ENCODE results near the gene DTD1.

DTD1 gene

GRCh38 chr20:18587665-18588573, at the start of gene DTD1:
TSS of gene DTD1 (plus strand) at chr20:18588054. CDS start at chr20:18588073, 19 bp downstream.
- Histone ChIP-seq H3K36me3 (ENCODE audit: control insufficient read depth, insufficient read depth, low read length) (no peaks in the 10 kb centered on the region), H3K27ac (ENCODE audit: low read length) (no peak within 1 kb of the TSS), H3K27me3 (ENCODE audit: control insufficient read depth, insufficient read depth, low read length) (no peaks in the 10 kb centered on the region), H3K4me1 (ENCODE audit: control insufficient read depth, insufficient read depth, low read length) (0 out of 2 replicates have a peak, but pooled peaks cover 2% of the 10 kb centered on the region), H3K9me3 (ENCODE audit: control insufficient read depth, insufficient read depth, low read length) (no peaks in the 10 kb centered on the region), H3K4me3 (ENCODE audit: low read length) (peak within 1 kb of the TSS; percentile 64)
- no CpG with 5 or more reads among the region's 88 CpGs for WGBS (ENCODE audit: insufficient coverage, insufficient read length)
- DNase-seq (ENCODE audit: low read depth, low spot score) = peak; percentile 68

GRCh38 chr20:18541741-18542140, 46.1 kb upstream of the DTD1 start:
- Histone ChIP-seq H3K36me3 (ENCODE audit: control insufficient read depth, insufficient read depth, low read length) (peaks cover 12% of the 10 kb centered on the region; the same call in 1 of the 2 replicates), H3K9me3 (ENCODE audit: control insufficient read depth, insufficient read depth, low read length) (no peaks in the 10 kb centered on the region), H3K27ac (ENCODE audit: low read length) (no peak overlapping the region), H3K4me3 (ENCODE audit: low read length) (no peak overlapping the region), H3K4me1 (ENCODE audit: control insufficient read depth, insufficient read depth, low read length) (no peaks in the 10 kb centered on the region), H3K27me3 (ENCODE audit: control insufficient read depth, insufficient read depth, low read length) (no peaks in the 10 kb centered on the region)
- no CpG with 5 or more reads among the region's 5 CpGs for WGBS (ENCODE audit: insufficient coverage, insufficient read length)
- no peak for DNase-seq (ENCODE audit: low read depth, low spot score)

- H3K36me3 ChIP-seq (ENCODE audit: control insufficient read depth, insufficient read depth, low read length) = peaks cover 14% of the 10 kb centered on the region; the same call in 1 of the 2 replicates
- no peaks in the 10 kb centered on the region for H3K9me3 ChIP-seq (ENCODE audit: control insufficient read depth, insufficient read depth, low read length)
- no peak overlapping the region for H3K27ac ChIP-seq (ENCODE audit: low read length)
- H3K27me3 ChIP-seq (ENCODE audit: control insufficient read depth, insufficient read depth, low read length) = no peaks in the 10 kb centered on the region
- no peak overlapping the region for H3K4me3 ChIP-seq (ENCODE audit: low read length)
- H3K4me1 ChIP-seq (ENCODE audit: control insufficient read depth, insufficient read depth, low read length) = no peaks in the 10 kb centered on the region
- DNase-seq (ENCODE audit: low read depth, low spot score) = no peak
- no CpG with 5 or more reads among the region's 4 CpGs for WGBS (ENCODE audit: insufficient coverage, insufficient read length)
These were observed 44.6 kb upstream of the DTD1 start for GRCh38 chr20:18543216-18543615.

GRCh38 chr20:18543932-18544331, 43.9 kb upstream of the DTD1 start:
- H3K4me1 ChIP-seq (ENCODE audit: control insufficient read depth, insufficient read depth, low read length) = no peaks in the 10 kb centered on the region
- H3K9me3 ChIP-seq (ENCODE audit: control insufficient read depth, insufficient read depth, low read length) = no peaks in the 10 kb centered on the region
- no peaks in the 10 kb centered on the region for H3K27me3 ChIP-seq (ENCODE audit: control insufficient read depth, insufficient read depth, low read length)
- peaks cover 14% of the 10 kb centered on the region; the same call in 1 of the 2 replicates for H3K36me3 ChIP-seq (ENCODE audit: control insufficient read depth, insufficient read depth, low read length)
- DNase-seq (ENCODE audit: low read depth, low spot score) = no peak
- H3K4me3 ChIP-seq (ENCODE audit: low read length) = no peak overlapping the region
- no CpG with 5 or more reads among the region's 7 CpGs for WGBS (ENCODE audit: insufficient coverage, insufficient read length)
- no peak overlapping the region for H3K27ac ChIP-seq (ENCODE audit: low read length)

- Histone ChIP-seq H3K4me3 (ENCODE audit: low read length) (no peak overlapping the region), H3K27ac (ENCODE audit: low read length) (no peak overlapping the region), H3K36me3 (ENCODE audit: control insufficient read depth, insufficient read depth, low read length) (peaks cover 14% of the 10 kb centered on the region; the same call in 1 of the 2 replicates), H3K27me3 (ENCODE audit: control insufficient read depth, insufficient read depth, low read length) (no peaks in the 10 kb centered on the region), H3K9me3 (ENCODE audit: control insufficient read depth, insufficient read depth, low read length) (no peaks in the 10 kb centered on the region), H3K4me1 (ENCODE audit: control insufficient read depth, insufficient read depth, low read length) (no peaks in the 10 kb centered on the region)
- DNase-seq (ENCODE audit: low read depth, low spot score) = no peak
- no CpG with 5 or more reads among the region's 1 CpG for WGBS (ENCODE audit: insufficient coverage, insufficient read length)
These were observed 42.3 kb upstream of the DTD1 start for GRCh38 chr20:18545566-18545965.

- Histone ChIP-seq H3K27me3 (ENCODE audit: control insufficient read depth, insufficient read depth, low read length) (no peaks in the 10 kb centered on the region), H3K4me3 (ENCODE audit: low read length) (no peak overlapping the region), H3K9me3 (ENCODE audit: control insufficient read depth, insufficient read depth, low read length) (no peaks in the 10 kb centered on the region), H3K36me3 (ENCODE audit: control insufficient read depth, insufficient read depth, low read length) (peaks cover 14% of the 10 kb centered on the region; the same call in 1 of the 2 replicates), H3K27ac (ENCODE audit: low read length) (no peak overlapping the region), H3K4me1 (ENCODE audit: control insufficient read depth, insufficient read depth, low read length) (no peaks in the 10 kb centered on the region)
- DNase-seq (ENCODE audit: low read depth, low spot score) = no peak
- no CpG with 5 or more reads among the region's 3 CpGs for WGBS (ENCODE audit: insufficient coverage, insufficient read length)
These were observed 39.4 kb upstream of the DTD1 start for GRCh38 chr20:18548465-18548864.

- Histone ChIP-seq H3K36me3 (ENCODE audit: control insufficient read depth, insufficient read depth, low read length) (peaks cover 3% of the 10 kb centered on the region; the same call in 1 of the 2 replicates), H3K4me1 (ENCODE audit: control insufficient read depth, insufficient read depth, low read length) (no peaks in the 10 kb centered on the region), H3K9me3 (ENCODE audit: control insufficient read depth, insufficient read depth, low read length) (no peaks in the 10 kb centered on the region), H3K27me3 (ENCODE audit: control insufficient read depth, insufficient read depth, low read length) (no peaks in the 10 kb centered on the region), H3K4me3 (ENCODE audit: low read length) (no peak overlapping the region), H3K27ac (ENCODE audit: low read length) (no peak overlapping the region)
- no CpG with 5 or more reads among the region's 8 CpGs for WGBS (ENCODE audit: insufficient coverage, insufficient read length)
- DNase-seq (ENCODE audit: low read depth, low spot score) = no peak
These were observed 34.1 kb upstream of the DTD1 start for GRCh38 chr20:18553746-18554145.

GRCh38 chr20:18566892-18567738, 20.7 kb upstream of the DTD1 start, which contains the start of gene SMIM26:
TSS of gene SMIM26 (plus strand) at chr20:18567432. CDS start at chr20:18567479, 47 bp downstream.
- Histone ChIP-seq H3K4me3 (ENCODE audit: low read length) (peak within 1 kb of the TSS; percentile 70; the same call in 1 of the 2 replicates), H3K27me3 (ENCODE audit: control insufficient read depth, insufficient read depth, low read length) (no peaks in the 10 kb centered on the region)
- WGBS (ENCODE audit: insufficient coverage, insufficient read length) = no CpG with 5 or more reads among the region's 51 CpGs

GRCh38 chr20:18567739-18568091, 20.1 kb upstream of the DTD1 start:
- WGBS (ENCODE audit: insufficient coverage, insufficient read length) = no CpG with 5 or more reads among the region's 6 CpGs
- Histone ChIP-seq H3K4me1 (ENCODE audit: control insufficient read depth, insufficient read depth, low read length) (no peaks in the 10 kb centered on the region), H3K27me3 (ENCODE audit: control insufficient read depth, insufficient read depth, low read length) (no peaks in the 10 kb centered on the region), H3K9me3 (ENCODE audit: control insufficient read depth, insufficient read depth, low read length) (no peaks in the 10 kb centered on the region), H3K4me3 (ENCODE audit: low read length) (peak overlapping the region; percentile 70; the same call in 1 of the 2 replicates), H3K27ac (ENCODE audit: low read length) (no peak overlapping the region), H3K36me3 (ENCODE audit: control insufficient read depth, insufficient read depth, low read length) (no peaks in the 10 kb centered on the region)
- no peak for DNase-seq (ENCODE audit: low read depth, low spot score)

More at GRCh38 chr20:18566892-18567738, 20.7 kb upstream of the DTD1 start, which contains the start of gene SMIM26:
- DNase-seq (ENCODE audit: low read depth, low spot score) = peak; percentile 82
- Histone ChIP-seq H3K27ac (ENCODE audit: low read length) (no peak within 1 kb of the TSS), H3K4me1 (ENCODE audit: control insufficient read depth, insufficient read depth, low read length) (no peaks in the 10 kb centered on the region), H3K36me3 (ENCODE audit: control insufficient read depth, insufficient read depth, low read length) (no peaks in the 10 kb centered on the region), H3K9me3 (ENCODE audit: control insufficient read depth, insufficient read depth, low read length) (no peaks in the 10 kb centered on the region)

- H3K27me3 ChIP-seq (ENCODE audit: control insufficient read depth, insufficient read depth, low read length) = no peaks in the 10 kb centered on the region
- no peaks in the 10 kb centered on the region for H3K36me3 ChIP-seq (ENCODE audit: control insufficient read depth, insufficient read depth, low read length)
- no peak for DNase-seq (ENCODE audit: low read depth, low spot score)
- H3K9me3 ChIP-seq (ENCODE audit: control insufficient read depth, insufficient read depth, low read length) = no peaks in the 10 kb centered on the region
- no CpG with 5 or more reads among the region's 2 CpGs for WGBS (ENCODE audit: insufficient coverage, insufficient read length)
- H3K27ac ChIP-seq (ENCODE audit: low read length) = no peak overlapping the region
- no peak overlapping the region for H3K4me3 ChIP-seq (ENCODE audit: low read length)
- H3K4me1 ChIP-seq (ENCODE audit: control insufficient read depth, insufficient read depth, low read length) = no peaks in the 10 kb centered on the region
These were observed 16.8 kb upstream of the DTD1 start for GRCh38 chr20:18571009-18571408.

Data from iPS DF 6.9 (cell line).